ENCODE measurements around the gene SRRM3.
"Not testable (repeated sequence)": the region's sequence is repeated elsewhere in the genome, so short reads cannot be mapped to it uniquely, and the experiment has no call there.

The SRRM3 gene

GRCh38 chr7:76265299-76265698, 63.6 kb downstream of the SRRM3 start:
- no peak for DNase-seq (ENCODE audit: low read depth)

GRCh38 chr7:76267107-76267893, 65.6 kb downstream of the SRRM3 start:
- DNase-seq (ENCODE audit: low read depth), result no peak

GRCh38 chr7:76267894-76268183, 66.1 kb downstream of the SRRM3 start:
- no peak for DNase-seq (ENCODE audit: low read depth)

- DNase-seq (ENCODE audit: low read depth), result no peak
These were observed 66.7 kb downstream of the SRRM3 start for GRCh38 chr7:76268376-76268775.

GRCh38 chr7:76269895-76270294, 68.2 kb downstream of the SRRM3 start:
- no peak for DNase-seq (ENCODE audit: low read depth)

DNA sequence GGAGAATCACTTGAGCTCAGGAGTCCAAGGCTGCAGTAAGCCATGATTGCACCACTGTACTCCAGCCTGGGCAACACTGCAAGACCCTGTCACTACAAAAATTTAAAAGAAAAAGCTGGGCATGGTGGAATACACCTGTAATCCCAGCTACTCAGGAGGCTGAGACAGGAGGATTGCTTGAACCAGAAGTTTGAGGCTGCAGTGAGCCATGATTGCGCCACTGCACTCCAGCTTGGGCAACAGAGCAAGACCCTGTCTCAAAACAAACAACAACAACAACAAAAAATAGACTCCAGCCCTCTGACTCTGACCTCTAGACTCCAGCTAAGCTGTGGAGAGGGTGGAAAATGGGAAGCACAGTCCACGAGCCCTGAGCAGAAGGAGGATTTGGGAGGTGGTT, 69.7 kb downstream of the SRRM3 start:
- not testable (repeated sequence) for DNase-seq (ENCODE audit: low read depth)

- no peak for DNase-seq (ENCODE audit: low read depth)
These were observed 70.4 kb downstream of the SRRM3 start for GRCh38 chr7:76272142-76272541.

DNA sequence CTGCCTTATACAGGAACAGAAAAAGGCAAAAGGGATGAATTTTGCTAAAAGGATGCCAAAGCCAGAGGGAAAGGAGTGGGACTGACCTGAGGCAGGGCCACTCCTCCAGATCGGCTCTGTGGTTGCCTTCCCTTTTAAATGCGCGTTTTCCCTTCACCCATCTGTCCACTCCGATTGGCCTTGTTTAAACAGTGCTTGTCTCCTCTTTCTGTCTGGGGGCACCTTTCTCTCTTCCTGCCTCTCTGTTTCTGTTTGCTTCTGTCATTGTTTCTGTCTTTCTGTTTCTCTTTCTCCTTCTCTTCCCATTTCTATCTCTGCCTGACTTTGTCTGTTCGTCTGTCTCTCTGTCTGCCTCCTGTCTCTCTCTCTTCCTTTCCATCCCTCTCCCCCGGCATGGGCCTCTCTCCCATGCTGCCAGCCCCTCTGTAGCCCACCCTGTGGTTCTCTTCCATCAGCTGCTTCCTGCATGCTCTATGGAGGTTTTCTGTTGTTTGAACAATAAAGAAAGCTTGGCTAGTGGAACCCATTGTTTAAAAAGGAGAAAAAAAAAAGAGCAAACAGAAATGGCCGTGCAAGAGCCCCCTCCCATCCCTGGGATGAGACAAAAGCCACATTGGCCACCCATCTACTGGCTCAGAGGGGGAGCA, 71.3 kb downstream of the SRRM3 start:
- no peak for DNase-seq (ENCODE audit: low read depth)

- DNase-seq (ENCODE audit: low read depth), result no peak
These were observed 71.8 kb downstream of the SRRM3 start for GRCh38 chr7:76273503-76273902.

DNA sequence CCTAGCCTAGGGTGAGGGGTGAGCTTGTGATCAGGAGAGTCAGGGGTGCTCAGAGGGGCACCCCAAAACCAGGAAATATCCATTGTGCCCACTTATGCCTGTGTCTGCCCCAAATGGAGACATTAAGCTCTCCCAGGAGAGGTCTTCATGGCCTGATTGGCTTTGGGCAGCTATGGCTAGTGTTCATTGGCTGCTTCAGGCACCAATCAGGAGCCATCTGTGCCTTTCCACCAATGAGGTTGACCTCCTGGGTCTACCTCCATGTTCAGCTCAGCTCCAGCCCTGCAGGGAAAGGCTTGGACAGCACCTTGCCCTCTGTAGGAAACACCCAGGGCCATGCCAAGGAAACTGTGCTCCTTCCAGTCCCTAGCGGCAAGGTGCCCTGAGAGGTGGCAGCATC, 76.8 kb downstream of the SRRM3 start:
- DNase-seq (ENCODE audit: low read depth), result no peak

DNA sequence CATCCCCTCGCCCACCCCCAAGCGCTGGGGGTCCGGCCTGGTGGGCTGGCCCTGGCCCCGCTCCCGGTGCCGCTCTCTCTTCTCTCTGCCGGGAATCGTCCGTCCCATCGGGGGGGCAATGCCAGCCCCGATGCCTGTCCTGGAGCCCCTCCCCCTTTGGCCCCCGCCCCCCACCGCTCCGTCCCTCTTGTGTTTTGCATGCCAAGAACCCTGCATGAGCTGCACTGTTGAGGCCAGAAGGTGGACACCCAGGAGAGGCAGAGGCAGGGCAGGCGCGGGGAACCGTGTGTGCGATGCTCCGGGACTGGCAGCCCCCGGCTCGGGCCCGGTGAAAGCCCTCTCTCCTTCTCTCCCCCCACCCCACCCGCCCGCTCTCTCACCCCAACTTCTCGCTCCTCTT, 78.7 kb downstream of the SRRM3 start:
- DNase-seq (ENCODE audit: low read depth), result no peak

GRCh38 chr7:76281006-76281705, 79.5 kb downstream of the SRRM3 start:
- DNase-seq (ENCODE audit: low read depth), result no peak

- no peak for DNase-seq (ENCODE audit: low read depth)
These were observed 80.1 kb downstream of the SRRM3 start for GRCh38 chr7:76281706-76282343.

DNA sequence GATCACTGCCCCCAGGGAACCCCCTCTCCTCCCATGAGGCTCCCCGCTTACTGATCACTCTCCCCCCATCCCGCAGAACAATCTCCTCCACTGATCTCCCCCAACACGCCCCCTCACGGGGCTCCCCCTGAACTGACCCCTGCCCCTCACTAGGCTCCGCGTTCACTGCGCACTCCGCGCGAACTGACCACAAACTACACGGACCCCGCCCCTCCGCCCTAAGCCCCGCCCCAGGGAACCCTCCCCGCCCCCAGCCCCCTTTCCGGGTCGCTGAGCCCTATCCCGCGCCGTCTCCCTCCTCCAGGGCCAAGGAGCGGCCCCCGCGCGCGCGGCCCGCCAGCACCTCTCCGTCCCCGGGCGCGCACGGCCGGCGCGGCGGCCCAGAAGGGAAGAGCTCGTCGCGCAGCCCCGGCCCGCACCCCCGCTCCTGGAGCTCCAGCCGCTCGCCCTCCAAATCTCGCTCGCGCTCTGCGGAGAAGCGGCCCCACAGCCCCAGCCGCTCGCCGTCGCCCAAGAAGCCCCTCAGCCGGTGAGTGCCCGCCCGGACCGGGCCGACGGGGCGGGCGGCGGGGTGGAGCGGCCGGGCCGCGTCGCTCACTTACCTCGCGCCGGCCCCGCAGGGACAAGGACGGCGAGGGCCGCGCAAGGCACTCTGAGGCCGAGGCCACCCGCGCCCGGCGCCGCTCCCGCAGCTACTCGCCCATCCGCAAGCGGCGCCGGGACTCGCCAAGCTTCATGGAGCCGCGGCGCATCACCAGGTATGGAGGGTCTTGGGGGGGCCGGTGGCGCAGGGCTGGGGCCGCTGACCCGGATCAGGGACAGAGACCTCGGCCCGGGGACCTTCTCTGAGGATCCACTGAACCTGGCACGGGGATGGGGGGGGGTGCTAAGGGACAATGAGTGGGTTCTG, 80.9 kb downstream of the SRRM3 start:
- no peak for DNase-seq (ENCODE audit: low read depth)

DNA sequence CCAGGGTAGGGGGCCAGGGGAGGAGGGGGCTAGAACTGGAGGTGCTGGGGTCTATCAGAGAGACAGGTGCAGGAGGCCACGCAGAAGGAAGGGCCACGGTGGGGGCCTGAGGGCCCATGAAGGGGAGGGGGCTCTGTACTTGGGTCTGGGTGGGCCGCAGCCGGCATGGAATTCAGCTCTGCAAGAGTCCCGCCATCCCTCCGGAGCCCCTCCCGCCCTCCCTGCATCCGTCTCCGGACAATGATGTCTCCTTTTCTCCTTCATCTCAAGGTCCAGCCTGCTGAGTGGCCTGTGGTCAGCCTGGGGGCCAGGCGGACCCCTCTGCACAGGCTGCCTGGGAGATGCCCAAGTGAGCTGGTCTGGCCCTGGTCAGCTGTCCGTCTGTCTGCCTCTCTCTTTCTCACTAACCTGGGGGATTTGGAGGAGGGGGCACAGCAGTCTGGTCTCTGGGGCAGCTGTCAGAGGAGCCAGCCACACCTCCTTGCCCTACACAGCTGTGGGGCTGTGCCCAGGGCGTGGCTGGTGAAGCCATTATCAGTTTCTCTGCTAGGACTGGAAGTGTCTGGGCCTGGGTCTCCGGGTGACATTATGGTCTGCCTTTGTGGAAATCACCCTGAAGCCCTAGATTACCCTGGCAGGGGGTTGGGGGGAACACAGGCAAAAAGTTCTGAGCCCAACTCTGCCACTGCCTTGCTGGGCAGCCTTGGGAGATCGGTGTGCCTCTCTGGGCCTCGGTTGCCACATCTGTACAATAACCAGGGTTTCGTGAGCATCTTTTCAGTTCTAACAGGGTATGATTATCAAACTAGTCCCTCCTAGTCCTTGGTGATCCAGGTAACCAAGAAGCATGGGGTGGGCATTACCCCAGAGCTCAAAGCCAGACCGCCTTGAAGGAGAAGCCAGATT, 81.8 kb downstream of the SRRM3 start:
- no peak for DNase-seq (ENCODE audit: low read depth)

GRCh38 chr7:76285604-76286374, 84.1 kb downstream of the SRRM3 start:
- DNase-seq (ENCODE audit: low read depth), result no peak

DNA sequence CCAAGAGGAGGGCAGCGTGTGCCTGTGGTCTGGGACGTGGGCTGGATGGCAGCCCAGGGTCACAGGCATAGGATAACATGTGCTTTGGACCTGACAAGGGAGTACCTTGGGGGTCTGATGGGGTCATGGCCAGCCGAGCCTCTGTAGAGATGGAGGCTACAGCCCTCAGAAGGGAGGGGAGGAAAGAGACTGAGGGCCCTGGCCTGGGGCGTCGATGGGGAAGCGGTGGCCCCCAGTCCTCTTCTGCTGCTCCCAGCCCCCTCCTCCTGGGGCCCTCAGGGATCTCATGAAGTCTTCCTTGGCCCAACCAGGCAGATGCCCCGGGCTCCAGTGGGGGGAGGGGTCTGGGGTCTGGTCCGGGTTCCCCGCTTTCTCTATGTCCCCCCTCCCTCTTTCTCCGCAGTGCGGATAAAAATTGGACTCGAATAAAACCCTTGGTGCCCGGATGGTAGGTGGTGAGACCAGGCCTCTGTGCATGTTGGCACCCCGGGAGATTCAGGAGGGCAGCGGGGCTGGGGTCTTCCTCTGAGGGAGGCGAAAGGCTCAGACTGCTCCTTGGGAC, 85.2 kb downstream of the SRRM3 start:
- DNase-seq (ENCODE audit: low read depth), result no peak

DNA sequence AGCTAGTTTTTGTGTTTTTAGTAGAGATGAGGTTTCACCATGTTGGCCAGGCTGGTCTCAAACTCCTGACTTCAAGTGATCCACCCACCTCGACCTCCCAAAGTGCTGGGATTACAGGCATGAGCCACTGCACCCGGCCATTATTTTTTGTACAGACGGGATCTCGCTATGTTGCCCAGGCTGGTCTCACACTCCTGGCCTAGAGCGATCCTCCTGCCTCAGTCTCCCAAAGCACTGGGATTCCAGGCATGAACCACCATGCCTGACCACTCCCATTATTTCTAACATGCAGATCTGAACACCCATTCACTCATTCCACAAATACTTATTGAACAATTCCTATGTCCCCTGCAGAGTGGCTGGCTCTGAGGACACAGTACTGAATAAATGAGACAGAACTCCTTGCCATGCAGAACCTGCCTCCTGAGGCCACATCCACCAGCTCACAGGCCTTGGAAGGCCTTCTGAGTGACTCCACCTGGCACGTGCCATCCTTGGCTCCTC, 89.2 kb downstream of the SRRM3 start:
- DNase-seq (ENCODE audit: low read depth), result not testable (repeated sequence)

Data from ELR (cell line).